Activated effector memory CD4-positive, alpha-beta T cell treated with anti-CD3 and anti-CD28 coated beads, Interleukin-2, amount 50 U/mL, for 16 hours (primary cell): ENCODE measurements around the gene SAP130.

Experiments used
- DNase-seq: peaks from one replicate; pipeline ENCODE4 v3.0.0-alpha.2; 2020

SAP130 gene

GRCh38 chr2:127945281-127945680 lies 82.6 kb downstream of the SAP130 start:
- no peak for DNase-seq

DNA sequence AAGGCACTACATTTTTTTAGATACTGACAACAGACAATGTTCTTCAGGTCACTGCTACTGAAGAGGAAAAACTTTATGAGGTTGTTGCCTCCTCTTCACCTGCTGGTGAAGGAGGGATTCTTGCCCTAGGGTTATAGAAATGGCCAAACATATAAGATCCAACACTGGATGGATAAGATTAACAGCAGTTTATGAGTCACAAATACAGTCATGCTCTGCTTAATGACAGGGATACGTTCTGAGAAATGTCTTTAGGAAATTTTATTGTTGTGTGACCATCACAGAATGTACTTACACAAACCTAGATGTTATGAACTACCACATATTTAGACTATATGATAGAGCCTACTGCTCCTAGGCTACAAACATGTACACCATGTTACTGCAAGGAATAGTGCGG lies 84.7 kb downstream of the SAP130 start:
- no peak for DNase-seq

- no peak for DNase-seq
Observed at GRCh38 chr2:127942002-127942401, 85.9 kb downstream of the SAP130 start.

DNA sequence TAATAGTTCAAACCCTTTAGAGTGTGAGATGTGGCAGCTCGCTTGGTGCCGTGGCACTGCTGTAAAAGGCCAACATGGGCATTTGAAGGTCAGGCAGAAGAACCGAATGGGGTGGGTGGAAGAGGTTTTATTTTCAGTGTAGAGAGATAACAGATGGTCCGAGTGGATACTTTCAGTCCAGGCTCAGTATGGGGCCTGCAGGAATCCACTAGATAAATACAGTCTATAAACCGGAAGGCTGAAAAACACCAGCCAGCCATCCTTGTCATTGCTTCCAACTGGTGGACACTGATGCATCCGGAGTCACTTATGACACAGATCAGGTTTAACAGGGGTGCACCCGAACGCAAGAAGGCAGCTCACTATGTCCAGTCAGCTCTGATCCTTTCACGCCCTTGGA lies 86.4 kb downstream of the SAP130 start:
- DNase-seq = no peak

- DNase-seq = no peak
Observed at GRCh38 chr2:127940641-127941040, 87.2 kb downstream of the SAP130 start.

DNA sequence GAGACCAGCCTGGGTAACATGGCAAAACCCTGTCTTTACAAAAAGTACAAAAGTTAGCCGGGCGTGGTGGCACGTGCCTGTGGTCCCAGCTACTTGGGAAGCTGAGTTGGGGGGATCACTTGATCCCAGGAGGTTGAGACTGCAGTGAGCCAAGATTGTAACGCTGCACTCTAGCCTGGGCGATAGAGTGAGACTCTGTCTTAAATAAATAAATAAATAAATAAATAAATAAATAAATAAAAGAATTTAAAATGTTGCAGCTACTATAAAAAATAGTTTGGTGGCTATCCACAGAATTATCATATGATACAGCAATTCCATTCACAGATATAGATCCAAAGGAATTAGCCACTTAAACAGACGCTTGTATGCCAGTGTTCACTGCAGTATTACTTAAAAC lies 92.5 kb downstream of the SAP130 start:
- no peak for DNase-seq

DNA sequence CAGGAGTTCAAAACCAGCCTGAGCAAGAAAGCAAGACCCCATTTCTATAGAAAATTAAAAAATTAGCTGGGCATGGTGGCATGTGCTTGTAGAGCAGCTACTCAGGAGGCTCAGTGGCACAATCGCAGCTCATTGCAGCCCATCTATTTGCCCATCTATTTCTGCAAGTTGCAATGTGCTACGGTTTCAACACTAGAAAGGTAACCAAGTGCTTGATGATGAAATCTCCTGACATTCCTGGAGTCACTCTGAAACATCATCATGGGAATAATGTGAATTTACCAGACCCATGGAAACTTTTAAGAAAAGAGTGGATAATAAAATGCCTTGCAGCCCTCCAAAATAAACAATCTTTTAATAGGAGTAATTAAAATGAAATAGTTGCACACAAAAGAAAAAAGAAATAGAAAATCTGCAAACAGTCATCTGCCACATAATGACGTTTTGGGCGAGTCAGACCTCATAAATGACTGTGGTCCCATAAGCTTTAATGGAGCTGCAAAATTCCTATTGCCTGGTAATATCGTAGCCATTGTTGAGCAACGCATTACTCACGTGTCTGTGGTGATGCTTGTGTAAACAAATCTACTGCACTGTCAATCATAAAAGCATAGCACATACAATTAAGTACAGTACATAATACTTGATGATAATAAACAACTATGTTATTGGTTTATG lies 95.5 kb downstream of the SAP130 start:
- DNase-seq = no peak

DNA sequence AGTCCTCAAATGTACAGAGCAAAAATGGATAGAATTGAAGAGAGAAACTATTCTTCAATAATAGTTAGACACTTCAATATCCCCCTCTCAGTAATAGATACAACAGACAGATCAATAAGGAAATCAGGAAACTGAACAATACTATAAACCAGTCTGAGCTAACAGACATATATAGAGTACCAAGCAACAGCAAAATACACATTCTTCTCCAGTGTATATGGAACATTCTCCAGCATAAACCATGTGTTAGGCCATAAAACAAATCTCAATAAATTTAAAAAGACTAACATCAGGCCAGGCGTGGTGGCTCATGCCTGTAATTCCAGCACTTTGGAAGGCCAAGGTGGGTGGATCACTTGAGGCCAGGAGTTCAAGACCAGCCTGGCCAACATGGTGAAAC lies 98.4 kb downstream of the SAP130 start:
- DNase-seq = no peak

DNA sequence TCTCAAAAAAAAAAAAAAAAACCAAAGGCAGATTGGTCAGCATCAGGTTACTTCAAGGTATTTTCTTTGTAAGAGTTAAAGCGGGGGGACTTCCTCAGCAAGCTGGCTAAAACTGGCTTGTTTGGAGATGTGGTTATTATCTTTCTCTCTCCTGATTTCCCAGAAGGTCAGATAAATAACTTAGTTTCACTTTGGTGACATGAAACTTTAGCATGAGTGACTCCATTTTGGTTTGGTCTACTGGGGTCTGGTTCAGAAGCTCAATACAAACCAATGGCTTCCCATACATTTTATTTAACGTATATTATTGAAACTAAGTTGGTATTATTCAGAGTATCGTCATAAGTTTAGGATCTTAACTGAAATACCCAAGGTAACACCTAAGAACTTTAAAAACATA lies 100.5 kb downstream of the SAP130 start:
- no peak for DNase-seq

GRCh38 chr2:127917916-127918315 lies 109.9 kb downstream of the SAP130 start:
- no peak for DNase-seq

GRCh38 chr2:127913808-127914457 lies 113.9 kb downstream of the SAP130 start:
- DNase-seq = peak; percentile 10

DNA sequence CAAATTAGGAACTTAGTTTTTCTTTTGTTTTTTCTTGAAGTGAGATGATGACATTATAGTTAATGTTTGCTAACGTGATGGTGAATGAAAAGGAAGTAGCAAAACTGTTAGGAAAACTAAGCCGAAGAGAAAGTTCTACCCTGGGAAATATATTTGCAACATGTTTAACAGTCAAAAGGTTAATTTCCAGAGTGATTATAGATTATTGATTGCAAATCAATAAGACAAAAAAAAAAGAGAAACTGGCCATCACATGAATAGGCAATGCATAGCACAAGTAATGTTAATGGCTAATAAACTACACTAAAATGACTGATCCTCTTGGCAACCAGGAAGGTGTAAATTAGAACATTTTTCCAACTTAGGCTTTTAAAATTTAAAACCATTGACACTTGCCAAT lies 116.1 kb downstream of the SAP130 start:
- DNase-seq = no peak

- DNase-seq = peak; percentile 1
Observed at GRCh38 chr2:127910415-127910814, 117.4 kb downstream of the SAP130 start.

DNA sequence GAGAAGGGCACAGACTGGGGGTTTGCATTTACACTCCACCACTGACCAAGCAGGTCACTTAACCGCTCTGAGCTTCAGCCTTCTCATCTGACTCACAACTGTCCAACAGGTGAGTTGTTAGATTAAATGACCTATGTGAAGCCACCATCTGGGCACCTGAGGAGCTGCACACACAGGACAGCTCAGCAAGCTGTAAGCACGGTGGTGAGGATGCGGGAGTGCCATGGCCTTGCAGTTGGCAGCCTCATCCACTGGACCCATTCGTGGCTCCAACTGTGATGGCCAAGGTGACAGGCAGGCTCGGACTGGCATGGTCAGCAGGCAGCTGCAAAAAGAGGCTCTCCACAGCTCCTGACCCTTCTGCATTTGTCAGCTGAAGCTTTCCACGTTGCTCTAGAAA lies 118.8 kb downstream of the SAP130 start:
- peak; percentile 38 for DNase-seq

DNA sequence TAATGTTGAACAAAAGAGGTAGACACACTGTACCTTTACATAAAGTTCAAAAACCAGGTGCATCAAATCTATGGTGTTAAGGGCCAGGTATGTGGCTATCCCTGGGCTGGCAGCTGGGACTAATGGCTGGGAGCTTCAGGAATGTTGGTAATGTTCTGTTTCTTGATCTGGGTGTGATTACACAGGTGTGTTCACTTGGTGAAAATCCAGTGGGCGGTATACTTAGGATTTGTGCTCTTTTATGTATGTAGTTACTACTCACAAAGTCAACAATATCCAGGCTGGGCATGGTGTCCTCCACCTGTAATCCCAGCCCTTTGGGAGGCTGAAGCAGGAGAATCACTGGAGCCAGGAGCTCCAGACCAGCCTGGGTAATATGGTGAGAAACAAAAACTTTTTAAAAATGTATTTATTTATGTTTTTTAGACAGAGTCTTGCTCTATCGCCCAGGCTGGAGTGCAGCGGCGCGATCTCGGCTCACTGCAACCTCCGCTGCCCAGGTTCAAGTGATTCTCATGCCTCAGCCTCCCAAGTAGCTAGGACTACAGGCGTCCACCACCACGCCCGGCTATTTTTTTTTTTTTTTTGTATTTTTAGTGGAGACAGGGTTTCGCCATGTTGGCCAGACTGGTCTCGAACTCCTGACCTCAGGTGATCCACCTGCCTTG lies 120.0 kb downstream of the SAP130 start:
- DNase-seq = peak; percentile 21

GRCh38 chr2:127906206-127906926 lies 121.5 kb downstream of the SAP130 start:
- DNase-seq = peak; percentile 54

GRCh38 chr2:127901339-127902056 lies 126.4 kb downstream of the SAP130 start:
- no peak for DNase-seq

DNA sequence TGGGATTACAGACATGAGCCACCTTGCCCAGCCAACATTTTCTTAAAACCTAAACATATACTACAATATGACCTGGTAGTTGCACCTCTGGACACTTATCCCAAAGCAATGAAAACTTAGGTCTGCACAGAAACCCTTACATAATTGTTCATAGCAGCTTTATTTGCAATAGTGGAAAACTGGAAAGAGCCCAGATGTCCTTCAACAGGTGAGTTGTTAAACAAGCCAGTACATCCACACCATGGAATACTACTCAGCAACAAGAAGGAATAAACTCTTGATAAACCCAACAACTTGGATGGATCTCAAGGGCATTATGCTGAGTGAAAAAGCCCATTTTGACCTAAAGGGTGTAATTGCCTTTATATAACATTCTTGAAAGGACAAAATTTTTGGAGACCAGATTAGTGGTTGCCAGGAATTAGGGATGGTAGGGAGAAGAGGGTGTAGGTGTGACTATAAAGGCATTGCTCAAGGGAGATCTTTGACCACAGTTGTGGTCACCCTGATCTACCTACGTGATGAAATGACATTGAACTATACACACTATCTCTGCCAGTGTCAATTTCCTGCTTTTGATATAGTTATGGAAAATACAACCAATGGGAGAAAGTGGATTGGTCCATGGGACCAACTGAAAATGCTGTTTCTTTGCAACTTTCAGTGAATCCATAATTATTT lies 130.2 kb downstream of the SAP130 start:
- no peak for DNase-seq

- DNase-seq = no peak
Observed at GRCh38 chr2:127893494-127893893, 134.4 kb downstream of the SAP130 start.

DNA sequence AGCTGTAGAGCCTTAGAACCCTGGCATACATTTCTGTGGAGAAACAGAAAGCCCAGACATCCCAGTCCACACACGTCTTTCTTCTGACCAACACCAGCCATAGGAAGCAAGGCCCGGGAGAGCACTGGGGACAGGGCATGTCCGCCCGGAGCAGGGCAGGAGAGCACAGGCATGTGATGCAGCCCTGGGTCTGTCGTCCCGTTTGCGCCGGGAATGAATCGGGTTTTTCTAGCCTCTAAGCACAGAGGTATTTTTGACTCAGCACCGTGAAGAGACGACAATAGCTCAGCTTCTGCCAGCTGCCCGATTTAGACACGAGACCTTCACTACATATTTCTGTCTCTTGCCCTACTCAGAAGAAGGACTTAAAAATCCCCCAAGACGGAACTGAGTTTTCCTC lies 134.8 kb downstream of the SAP130 start:
- no peak for DNase-seq

GRCh38 chr2:127891811-127892210 lies 136.0 kb downstream of the SAP130 start:
- no peak for DNase-seq
